Stomach (tissue), 4 donors: ENCODE measurements around the gene DOCK8.

Source experiments
- EP300 ChIP-seq: sonication (generic); formaldehyde crosslinking; IDR thresholded peaks from one replicate; pipeline ENCODE4 v1.6.1; 2017; ENCODE audit warnings: antibody characterized with exemption
- POLR2A ChIP-seq, 4 donors: fragments of 450-650 bp; IDR thresholded peaks; one replicate each; pipeline ENCODE4 v1.6.1; 2016; ENCODE audit warnings: antibody characterized with exemption in 4 of 4, control low read depth in 2 of 4, mild to moderate bottlenecking in 1 of 4, moderate library complexity in 1 of 4
- POLR2AphosphoS5 ChIP-seq, 3 donors: sonication (generic); formaldehyde crosslinking; IDR thresholded peaks; one replicate each; pipeline ENCODE4 v1.6.1; 2016; ENCODE audit warnings: antibody characterized with exemption in 3 of 3
- TF ChIP-seq, protein P1 (sequence below), 7 experiments: fragments of 450-650 bp in 4 of 7; fragments of 200-600 bp in 3 of 7; sonication (generic) in 3 of 7; IDR thresholded peaks; one replicate each; pipeline ENCODE4 v1.5.1; 2016 to 2019; ENCODE audit warnings: antibody characterized with exemption in 7 of 7, control low read depth in 2 of 7, mild to moderate bottlenecking in 1 of 7

DNA sequence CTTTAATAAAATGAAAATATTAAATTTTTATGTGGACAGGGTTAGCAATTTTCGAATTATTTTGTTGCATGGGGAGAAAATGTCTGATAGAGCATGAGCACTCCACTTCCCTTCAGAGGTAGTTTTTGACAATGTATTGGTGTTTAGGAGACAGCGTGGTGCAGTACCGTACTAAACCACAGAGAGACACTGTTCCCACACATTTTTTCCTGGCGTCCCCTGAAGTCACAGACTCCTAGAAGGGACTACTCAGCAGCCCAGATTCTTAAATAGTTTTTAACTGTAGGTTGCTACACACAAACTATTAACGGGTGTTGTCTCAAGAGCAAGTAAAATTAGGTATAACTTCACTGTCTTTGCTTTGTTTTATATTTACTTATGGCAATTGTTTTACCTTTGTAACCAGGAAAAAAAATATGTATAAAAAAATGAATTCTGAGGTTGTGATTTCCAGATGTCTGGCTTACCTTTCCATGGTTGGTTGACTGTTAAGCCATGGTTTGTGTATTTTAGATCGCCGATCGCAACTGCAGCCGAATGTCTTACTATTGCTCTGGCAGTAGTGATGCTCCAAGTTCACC is 171.2 kb downstream of the DOCK8 start:
- TF ChIP-seq, protein P1, sequence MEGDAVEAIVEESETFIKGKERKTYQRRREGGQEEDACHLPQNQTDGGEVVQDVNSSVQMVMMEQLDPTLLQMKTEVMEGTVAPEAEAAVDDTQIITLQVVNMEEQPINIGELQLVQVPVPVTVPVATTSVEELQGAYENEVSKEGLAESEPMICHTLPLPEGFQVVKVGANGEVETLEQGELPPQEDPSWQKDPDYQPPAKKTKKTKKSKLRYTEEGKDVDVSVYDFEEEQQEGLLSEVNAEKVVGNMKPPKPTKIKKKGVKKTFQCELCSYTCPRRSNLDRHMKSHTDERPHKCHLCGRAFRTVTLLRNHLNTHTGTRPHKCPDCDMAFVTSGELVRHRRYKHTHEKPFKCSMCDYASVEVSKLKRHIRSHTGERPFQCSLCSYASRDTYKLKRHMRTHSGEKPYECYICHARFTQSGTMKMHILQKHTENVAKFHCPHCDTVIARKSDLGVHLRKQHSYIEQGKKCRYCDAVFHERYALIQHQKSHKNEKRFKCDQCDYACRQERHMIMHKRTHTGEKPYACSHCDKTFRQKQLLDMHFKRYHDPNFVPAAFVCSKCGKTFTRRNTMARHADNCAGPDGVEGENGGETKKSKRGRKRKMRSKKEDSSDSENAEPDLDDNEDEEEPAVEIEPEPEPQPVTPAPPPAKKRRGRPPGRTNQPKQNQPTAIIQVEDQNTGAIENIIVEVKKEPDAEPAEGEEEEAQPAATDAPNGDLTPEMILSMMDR (IDR thresholded peaks at IDR 0.05), result peak in 5 of 7 experiments; percentile 83 to 92 (median 90)
- no peak for TF ChIP-seq EP300
- TF ChIP-seq POLR2A (IDR thresholded peaks at IDR 0.05), result no peak
- TF ChIP-seq POLR2AphosphoS5 (IDR thresholded peaks at IDR 0.05), result peak in 1 of 3 donors; percentile 25
